ENCODE data around the gene FYB2.

FYB2 gene

GRCh38 chr1:56726706-56727105 is 92.5 kb downstream of the FYB2 start:
- Histone ChIP-seq H3K27me3 (ENCODE audit: control insufficient read depth, insufficient read depth, low read length) (no peaks in the 10 kb centered on the region), H3K9ac (ENCODE audit: low read length) (no peak overlapping the region), H3K36me3 (ENCODE audit: control insufficient read depth, insufficient read depth, low read length) (no peaks in the 10 kb centered on the region), H3K4me1 (ENCODE audit: control insufficient read depth, insufficient read depth, low read length) (no peaks in the 10 kb centered on the region), H3K4me3 (ENCODE audit: low read length) (no peak overlapping the region), H3K27ac (ENCODE audit: low read depth, low read length) (no peak overlapping the region)

- Histone ChIP-seq H3K4me1 (ENCODE audit: control insufficient read depth, insufficient read depth, low read length) (no peaks in the 10 kb centered on the region), H3K36me3 (ENCODE audit: control insufficient read depth, insufficient read depth, low read length) (no peaks in the 10 kb centered on the region), H3K4me3 (ENCODE audit: low read length) (no peak overlapping the region), H3K9ac (ENCODE audit: low read length) (no peak overlapping the region), H3K27ac (ENCODE audit: low read depth, low read length) (no peak overlapping the region), H3K27me3 (ENCODE audit: control insufficient read depth, insufficient read depth, low read length) (no peaks in the 10 kb centered on the region)
Measured at GRCh38 chr1:56719171-56719570, 100.0 kb downstream of the FYB2 start.

- Histone ChIP-seq H3K4me3 (ENCODE audit: low read length) (no peak overlapping the region), H3K36me3 (ENCODE audit: control insufficient read depth, insufficient read depth, low read length) (no peaks in the 10 kb centered on the region), H3K27ac (ENCODE audit: low read depth, low read length) (no peak overlapping the region), H3K9ac (ENCODE audit: low read length) (no peak overlapping the region), H3K4me1 (ENCODE audit: control insufficient read depth, insufficient read depth, low read length) (no peaks in the 10 kb centered on the region), H3K27me3 (ENCODE audit: control insufficient read depth, insufficient read depth, low read length) (no peaks in the 10 kb centered on the region)
Measured at GRCh38 chr1:56715156-56715555, 104.0 kb downstream of the FYB2 start.

- Histone ChIP-seq H3K4me1 (ENCODE audit: control insufficient read depth, insufficient read depth, low read length) (no peaks in the 10 kb centered on the region), H3K9ac (ENCODE audit: low read length) (no peak overlapping the region), H3K27ac (ENCODE audit: low read depth, low read length) (no peak overlapping the region), H3K4me3 (ENCODE audit: low read length) (no peak overlapping the region), H3K36me3 (ENCODE audit: control insufficient read depth, insufficient read depth, low read length) (no peaks in the 10 kb centered on the region), H3K27me3 (ENCODE audit: control insufficient read depth, insufficient read depth, low read length) (no peaks in the 10 kb centered on the region)
Measured at GRCh38 chr1:56713112-56713511, 106.1 kb downstream of the FYB2 start.

- Histone ChIP-seq H3K36me3 (ENCODE audit: control insufficient read depth, insufficient read depth, low read length) (no peaks in the 10 kb centered on the region), H3K9ac (ENCODE audit: low read length) (no peak overlapping the region), H3K27ac (ENCODE audit: low read depth, low read length) (no peak overlapping the region), H3K4me3 (ENCODE audit: low read length) (no peak overlapping the region), H3K4me1 (ENCODE audit: control insufficient read depth, insufficient read depth, low read length) (no peaks in the 10 kb centered on the region), H3K27me3 (ENCODE audit: control insufficient read depth, insufficient read depth, low read length) (no peaks in the 10 kb centered on the region)
Measured at GRCh38 chr1:56712150-56712549, 107.1 kb downstream of the FYB2 start.

- Histone ChIP-seq H3K27ac (ENCODE audit: low read depth, low read length) (no peak overlapping the region), H3K4me1 (ENCODE audit: control insufficient read depth, insufficient read depth, low read length) (no peaks in the 10 kb centered on the region), H3K9ac (ENCODE audit: low read length) (no peak overlapping the region), H3K4me3 (ENCODE audit: low read length) (no peak overlapping the region), H3K36me3 (ENCODE audit: control insufficient read depth, insufficient read depth, low read length) (no peaks in the 10 kb centered on the region), H3K27me3 (ENCODE audit: control insufficient read depth, insufficient read depth, low read length) (no peaks in the 10 kb centered on the region)
Measured at GRCh38 chr1:56710646-56711045, 108.6 kb downstream of the FYB2 start.

- H3K27me3 ChIP-seq (ENCODE audit: control insufficient read depth, insufficient read depth, low read length) = no peaks in the 10 kb centered on the region
- no peak overlapping the region for H3K9ac ChIP-seq (ENCODE audit: low read length)
- H3K36me3 ChIP-seq (ENCODE audit: control insufficient read depth, insufficient read depth, low read length) = no peaks in the 10 kb centered on the region
- no peak overlapping the region for H3K27ac ChIP-seq (ENCODE audit: low read depth, low read length)
- H3K4me3 ChIP-seq (ENCODE audit: low read length) = no peak overlapping the region
- no peaks in the 10 kb centered on the region for H3K4me1 ChIP-seq (ENCODE audit: control insufficient read depth, insufficient read depth, low read length)
Measured at GRCh38 chr1:56709995-56710394, 109.2 kb downstream of the FYB2 start.

- H3K36me3 ChIP-seq (ENCODE audit: control insufficient read depth, insufficient read depth, low read length) = no peaks in the 10 kb centered on the region
- no peaks in the 10 kb centered on the region for H3K4me1 ChIP-seq (ENCODE audit: control insufficient read depth, insufficient read depth, low read length)
- no peak overlapping the region for H3K9ac ChIP-seq (ENCODE audit: low read length)
- H3K27ac ChIP-seq (ENCODE audit: low read depth, low read length) = no peak overlapping the region
- H3K4me3 ChIP-seq (ENCODE audit: low read length) = no peak overlapping the region
- no peaks in the 10 kb centered on the region for H3K27me3 ChIP-seq (ENCODE audit: control insufficient read depth, insufficient read depth, low read length)
Measured at GRCh38 chr1:56709269-56709880, 109.8 kb downstream of the FYB2 start.

- no peaks in the 10 kb centered on the region for H3K36me3 ChIP-seq (ENCODE audit: control insufficient read depth, insufficient read depth, low read length)
- no peaks in the 10 kb centered on the region for H3K27me3 ChIP-seq (ENCODE audit: control insufficient read depth, insufficient read depth, low read length)
- H3K9ac ChIP-seq (ENCODE audit: low read length) = no peak overlapping the region
- no peak overlapping the region for H3K4me3 ChIP-seq (ENCODE audit: low read length)
- no peaks in the 10 kb centered on the region for H3K4me1 ChIP-seq (ENCODE audit: control insufficient read depth, insufficient read depth, low read length)
- H3K27ac ChIP-seq (ENCODE audit: low read depth, low read length) = no peak overlapping the region
Measured at GRCh38 chr1:56707379-56707778, 111.8 kb downstream of the FYB2 start.

GRCh38 chr1:56703747-56704146 is 115.5 kb downstream of the FYB2 start:
- no peaks in the 10 kb centered on the region for H3K36me3 ChIP-seq (ENCODE audit: control insufficient read depth, insufficient read depth, low read length)
- H3K27ac ChIP-seq (ENCODE audit: low read depth, low read length) = no peak overlapping the region
- H3K4me1 ChIP-seq (ENCODE audit: control insufficient read depth, insufficient read depth, low read length) = no peaks in the 10 kb centered on the region
- H3K9ac ChIP-seq (ENCODE audit: low read length) = no peak overlapping the region
- no peaks in the 10 kb centered on the region for H3K27me3 ChIP-seq (ENCODE audit: control insufficient read depth, insufficient read depth, low read length)
- H3K4me3 ChIP-seq (ENCODE audit: low read length) = no peak overlapping the region

- Histone ChIP-seq H3K27ac (ENCODE audit: low read depth, low read length) (no peak overlapping the region), H3K36me3 (ENCODE audit: control insufficient read depth, insufficient read depth, low read length) (no peaks in the 10 kb centered on the region), H3K9ac (ENCODE audit: low read length) (no peak overlapping the region), H3K4me1 (ENCODE audit: control insufficient read depth, insufficient read depth, low read length) (no peaks in the 10 kb centered on the region), H3K27me3 (ENCODE audit: control insufficient read depth, insufficient read depth, low read length) (no peaks in the 10 kb centered on the region), H3K4me3 (ENCODE audit: low read length) (no peak overlapping the region)
Measured at GRCh38 chr1:56696663-56697062, 122.5 kb downstream of the FYB2 start.

GRCh38 chr1:56688522-56689026 is 130.6 kb downstream of the FYB2 start:
- Histone ChIP-seq H3K27ac (ENCODE audit: low read depth, low read length) (no peak overlapping the region), H3K4me1 (ENCODE audit: control insufficient read depth, insufficient read depth, low read length) (no peaks in the 10 kb centered on the region), H3K4me3 (ENCODE audit: low read length) (no peak overlapping the region), H3K9ac (ENCODE audit: low read length) (no peak overlapping the region), H3K27me3 (ENCODE audit: control insufficient read depth, insufficient read depth, low read length) (no peaks in the 10 kb centered on the region), H3K36me3 (ENCODE audit: control insufficient read depth, insufficient read depth, low read length) (no peaks in the 10 kb centered on the region)

GRCh38 chr1:56686169-56686568 is 133.0 kb downstream of the FYB2 start:
- H3K27me3 ChIP-seq (ENCODE audit: control insufficient read depth, insufficient read depth, low read length) = no peaks in the 10 kb centered on the region
- no peak overlapping the region for H3K9ac ChIP-seq (ENCODE audit: low read length)
- no peak overlapping the region for H3K27ac ChIP-seq (ENCODE audit: low read depth, low read length)
- no peak overlapping the region for H3K4me3 ChIP-seq (ENCODE audit: low read length)
- H3K36me3 ChIP-seq (ENCODE audit: control insufficient read depth, insufficient read depth, low read length) = no peaks in the 10 kb centered on the region
- no peaks in the 10 kb centered on the region for H3K4me1 ChIP-seq (ENCODE audit: control insufficient read depth, insufficient read depth, low read length)
